NCI-H187 (cell line): ENCODE measurements around the gene LSR.

ENCODE experiments used
- DNase-seq, 2 experiments: peaks; one replicate each; lab custom pipeline; 2025; lab: John Stamatoyannopoulos, UW

Gene LSR

GRCh38 chr19:35302446-35302845, 53.6 kb downstream of the LSR start:
- DNase-seq = no peak

- DNase-seq = no peak
Observed at GRCh38 chr19:35303357-35303915, 54.6 kb downstream of the LSR start.

GRCh38 chr19:35304036-35304435, 55.2 kb downstream of the LSR start:
- no peak for DNase-seq

GRCh38 chr19:35305181-35305580, 56.4 kb downstream of the LSR start:
- DNase-seq = no peak

GRCh38 chr19:35306473-35307246, 57.9 kb downstream of the LSR start:
- no peak for DNase-seq

- no peak for DNase-seq
Observed at GRCh38 chr19:35307931-35308330, 59.1 kb downstream of the LSR start.

GRCh38 chr19:35308910-35309309, 60.1 kb downstream of the LSR start:
- DNase-seq = no peak

GRCh38 chr19:35309481-35310279, 60.9 kb downstream of the LSR start:
- no peak for DNase-seq

GRCh38 chr19:35310331-35310730, 61.5 kb downstream of the LSR start:
- no peak for DNase-seq

GRCh38 chr19:35310811-35311465, 62.1 kb downstream of the LSR start:
- DNase-seq = no peak

GRCh38 chr19:35311901-35312665, 63.3 kb downstream of the LSR start:
- DNase-seq = no peak

GRCh38 chr19:35313587-35313986, 64.8 kb downstream of the LSR start:
- no peak for DNase-seq

GRCh38 chr19:35314031-35314430, 65.2 kb downstream of the LSR start:
- DNase-seq = no peak

GRCh38 chr19:35314858-35315470, 66.2 kb downstream of the LSR start:
- no peak for DNase-seq

GRCh38 chr19:35315883-35316282, 67.1 kb downstream of the LSR start:
- DNase-seq = no peak

- DNase-seq = peak; percentile 50 to 59
Observed at GRCh38 chr19:35316560-35316959, 67.8 kb downstream of the LSR start.
